Neuronal stem cell (in vitro differentiated cells): ENCODE data around the gene EEF1AKMT2.
"Not testable (repeated sequence)": the region's sequence is repeated elsewhere in the genome, so short reads cannot be mapped to it uniquely, and the experiment has no call there.

Experiments
- DNase-seq: peaks from one replicate; pipeline ENCODE4 v3.0.0-alpha.2; 2013; ENCODE audit warnings: low spot score
- H2AFZ ChIP-seq: one replicate; pipeline ENCODE4 v1.6.1; 2013; ENCODE audit warnings: mild to moderate bottlenecking, low read length, inconsistent platforms
- H2AK5ac ChIP-seq: 2 replicates; pipeline ENCODE4 v1.6.1; 2013; ENCODE audit warnings: low read depth, mild to moderate bottlenecking, inconsistent platforms, low read length, moderate library complexity, mixed read lengths
- H2BK120ac ChIP-seq: 2 replicates; pipeline ENCODE4 v1.6.1; 2013; ENCODE audit warnings: low read depth, mild to moderate bottlenecking, inconsistent platforms, low read length, moderate library complexity, mixed read lengths
- H2BK12ac ChIP-seq: one replicate; pipeline ENCODE4 v1.6.1; 2013; ENCODE audit warnings: low read length, inconsistent platforms
- H2BK15ac ChIP-seq: 2 replicates; pipeline ENCODE4 v1.6.1; 2013; ENCODE audit warnings: mild to moderate bottlenecking, low read length, inconsistent platforms, mixed read lengths
- H2BK5ac ChIP-seq: one replicate; pipeline ENCODE4 v1.6.1; 2013; ENCODE audit warnings: inconsistent platforms, mild to moderate bottlenecking, low read length, moderate library complexity
- H3K14ac ChIP-seq: one replicate; pipeline ENCODE4 v1.6.1; 2013; ENCODE audit warnings: low read length, inconsistent platforms
- H3K18ac ChIP-seq: 2 replicates; pipeline ENCODE4 v1.6.1; 2013; ENCODE audit warnings: low read length, inconsistent platforms
- H3K23ac ChIP-seq: 2 replicates; pipeline ENCODE4 v1.6.1; 2013; ENCODE audit warnings: low read depth, mild to moderate bottlenecking, mixed read lengths, low read length, inconsistent platforms; ENCODE audit not compliant: poor library complexity
- H3K27ac ChIP-seq: replicated peaks from 3 replicates; pipeline ENCODE4 v1.5.1; 2013; ENCODE audit warnings: low read length, inconsistent platforms
- H3K27me3 ChIP-seq, 3 experiments: 2 replicates each; pipeline ENCODE4 v1.6.1; 2013; ENCODE audit warnings: low read length in 3 of 3, mild to moderate bottlenecking in 2 of 3, inconsistent platforms in 1 of 3, low read depth in 1 of 3, mixed read lengths in 1 of 3, moderate library complexity in 1 of 3; ENCODE audit not compliant: control insufficient read depth in 3 of 3, insufficient read depth in 3 of 3
- H3K36me3 ChIP-seq, 2 donors: replicated peaks in 1 of 2; 2 replicates each; pipeline ENCODE4 v1.6.1; 2013; ENCODE audit warnings: low read length in 2 of 2; ENCODE audit not compliant: control insufficient read depth in 2 of 2, insufficient read depth in 2 of 2
- H3K4ac ChIP-seq: 2 replicates; pipeline ENCODE4 v1.6.1; 2013; ENCODE audit warnings: inconsistent platforms, mild to moderate bottlenecking, low read length, moderate library complexity
- H3K4me1 ChIP-seq, 2 donors: 1 replicate in 1 of 2; 2 replicates in 1 of 2; pipeline ENCODE4 v1.6.1; 2013; ENCODE audit warnings: low read length in 2 of 2, low read depth in 1 of 2; ENCODE audit not compliant: control insufficient read depth in 2 of 2, insufficient read depth in 1 of 2
- H3K4me2 ChIP-seq: one replicate; pipeline ENCODE4 v1.6.1; 2013; ENCODE audit warnings: mild to moderate bottlenecking, low read length, inconsistent platforms; ENCODE audit not compliant: insufficient read depth, poor library complexity, severe bottlenecking
- H3K4me3 ChIP-seq, 2 donors: 2 replicates each; pipeline ENCODE4 v1.5.1; 2013; ENCODE audit warnings: low read length in 2 of 2, mild to moderate bottlenecking in 2 of 2, inconsistent platforms in 1 of 2, moderate library complexity in 1 of 2
- H3K79me1 ChIP-seq: one replicate; pipeline ENCODE4 v1.6.1; 2013; ENCODE audit warnings: low read depth, mild to moderate bottlenecking, inconsistent platforms, low read length, moderate library complexity
- H3K9ac ChIP-seq: one replicate; pipeline ENCODE4 v1.6.1; 2013; ENCODE audit warnings: mild to moderate bottlenecking, low read depth, low read length, inconsistent platforms; ENCODE audit not compliant: poor library complexity
- H3K9me3 ChIP-seq, 2 donors: replicated peaks in 1 of 2; 2 replicates each; pipeline versions ENCODE3 to v1.6.1; 2013; ENCODE audit warnings: low read length in 2 of 2, mild to moderate bottlenecking in 2 of 2, inconsistent platforms in 1 of 2, low read depth in 1 of 2, mixed read lengths in 1 of 2, moderate library complexity in 1 of 2; ENCODE audit not compliant: control insufficient read depth in 2 of 2, insufficient read depth in 1 of 2
- H4K8ac ChIP-seq: one replicate; pipeline ENCODE4 v1.6.1; 2013; ENCODE audit warnings: low read depth, mild to moderate bottlenecking, inconsistent platforms, low read length, moderate library complexity
- H4K91ac ChIP-seq: one replicate; pipeline ENCODE4 v1.6.1; 2013; ENCODE audit warnings: low read length, low read depth, mild to moderate bottlenecking, inconsistent platforms; ENCODE audit not compliant: poor library complexity
- WGBS, 2 donors: extraction: QIAGEN DNeasy Blood & Tissue Kit; methylation state at CpG; one replicate each; pipeline ENCODE4 v1.1.7; 2013; ENCODE audit warnings: missing lambda C conversion rate in 2 of 2, mixed read lengths in 1 of 2; ENCODE audit not compliant: insufficient read length in 2 of 2, insufficient replicate concordance in 1 of 2; ENCODE audit errors: extremely low coverage in 2 of 2; 5-methylcytosine and 5-hydroxymethylcytosine counted together

Gene EEF1AKMT2

GRCh38 chr10:124746992-124747391, 44.7 kb downstream of the EEF1AKMT2 start:
- no peaks in the 10 kb centered on the region for H3K27me3 ChIP-seq
- H3K18ac ChIP-seq = no peak overlapping the region
- no peak overlapping the region for H2AK5ac ChIP-seq
- H2BK5ac ChIP-seq = no peak overlapping the region
- H3K4me3 ChIP-seq = no peak overlapping the region
- no peaks in the 10 kb centered on the region for H3K79me1 ChIP-seq
- H3K9ac ChIP-seq = no peak overlapping the region
- no peak overlapping the region for H3K23ac ChIP-seq
- no peak overlapping the region for H3K14ac ChIP-seq
- no peak for DNase-seq
- no peak overlapping the region for H3K4ac ChIP-seq
- no peak overlapping the region for H2BK15ac ChIP-seq
- H4K8ac ChIP-seq = no peak overlapping the region
- no CpG with 5 or more reads among the region's 2 CpGs for WGBS, 2 donors
- no peak overlapping the region for H4K91ac ChIP-seq
- no peak overlapping the region for H3K4me2 ChIP-seq
- H3K9me3 ChIP-seq = no peaks in the 10 kb centered on the region
- no peak overlapping the region for H2BK120ac ChIP-seq
- H2AFZ ChIP-seq = no peak overlapping the region
- H3K4me1 ChIP-seq = peaks cover 10 to 18% of the 10 kb centered on the region in 2 donors
- no peak overlapping the region for H3K27ac ChIP-seq
- peaks cover 3 to 23% of the 10 kb centered on the region in 2 donors for H3K36me3 ChIP-seq
- no peak overlapping the region for H2BK12ac ChIP-seq

GRCh38 chr10:124746447-124746846, 45.2 kb downstream of the EEF1AKMT2 start:
- not testable (repeated sequence) for H2BK5ac ChIP-seq, H3K9me3 ChIP-seq, H2BK15ac ChIP-seq, H3K9ac ChIP-seq, H2AFZ ChIP-seq, H4K91ac ChIP-seq, H2BK12ac ChIP-seq, H3K27ac ChIP-seq, H4K8ac ChIP-seq, H2BK120ac ChIP-seq, H3K4me2 ChIP-seq, DNase-seq, H2AK5ac ChIP-seq, H3K23ac ChIP-seq, H3K4ac ChIP-seq, H3K79me1 ChIP-seq, H3K4me3 ChIP-seq, H3K27me3 ChIP-seq, H3K14ac ChIP-seq, H3K18ac ChIP-seq
- WGBS, 2 donors = no CpG with 5 or more reads among the region's 8 CpGs
- Histone ChIP-seq H3K36me3 (peaks cover 3 to 19% of the 10 kb centered on the region in 2 donors), H3K4me1 (peaks cover 11 to 23% of the 10 kb centered on the region in 2 donors)

GRCh38 chr10:124745673-124746072, 46.0 kb downstream of the EEF1AKMT2 start:
- H3K27ac ChIP-seq = no peak overlapping the region
- no peak for DNase-seq
- H3K18ac ChIP-seq = no peak overlapping the region
- no peak overlapping the region for H2BK12ac ChIP-seq
- WGBS, 2 donors = no CpG with 5 or more reads among the region's 3 CpGs
- H3K27me3 ChIP-seq = no peaks in the 10 kb centered on the region
- peaks cover 3 to 17% of the 10 kb centered on the region in 2 donors for H3K36me3 ChIP-seq
- no peaks in the 10 kb centered on the region for H3K9me3 ChIP-seq
- no peak overlapping the region for H3K4me2 ChIP-seq
- no peak overlapping the region for H2BK15ac ChIP-seq
- H2BK5ac ChIP-seq = no peak overlapping the region
- no peaks in the 10 kb centered on the region for H3K79me1 ChIP-seq
- H3K9ac ChIP-seq = no peak overlapping the region
- H3K4me3 ChIP-seq = no peak overlapping the region
- no peak overlapping the region for H3K14ac ChIP-seq
- H2AK5ac ChIP-seq = no peak overlapping the region
- H4K91ac ChIP-seq = no peak overlapping the region
- no peak overlapping the region for H2BK120ac ChIP-seq
- no peak overlapping the region for H3K23ac ChIP-seq
- H2AFZ ChIP-seq = no peak overlapping the region
- no peak overlapping the region for H4K8ac ChIP-seq
- H3K4me1 ChIP-seq = peaks cover 15 to 29% of the 10 kb centered on the region in 2 donors
- no peak overlapping the region for H3K4ac ChIP-seq

- Histone ChIP-seq H2BK12ac (no peak overlapping the region), H3K4me3 (peak overlapping the region in 1 of 2 donors; percentile 71), H3K4me2 (no peak overlapping the region), H3K14ac (no peak overlapping the region), H2BK120ac (no peak overlapping the region), H3K79me1 (no peaks in the 10 kb centered on the region), H3K36me3 (peaks cover 3 to 13% of the 10 kb centered on the region in 2 donors), H3K4ac (no peak overlapping the region), H3K9ac (no peak overlapping the region), H3K27me3 (no peaks in the 10 kb centered on the region), H3K4me1 (peaks cover 18 to 33% of the 10 kb centered on the region in 2 donors), H2BK5ac (no peak overlapping the region), H3K23ac (no peak overlapping the region), H4K91ac (no peak overlapping the region), H4K8ac (no peak overlapping the region), H3K18ac (no peak overlapping the region), H3K27ac (no peak overlapping the region), H2AFZ (no peak overlapping the region), H2AK5ac (no peak overlapping the region), H2BK15ac (no peak overlapping the region), H3K9me3 (no peaks in the 10 kb centered on the region)
- whole genome bisulfite sequencing, 2 donors = no CpG with 5 or more reads among the region's 4 CpGs
- no peak for DNase-seq
Observed at GRCh38 chr10:124745252-124745651, 46.4 kb downstream of the EEF1AKMT2 start.
